Adrenal gland (tissue), 12 donors: ENCODE data around the gene FAM9B. TPM values are rescaled to one million over a fixed set of nuclear protein-coding genes. Genes with fewer than 3 reads are reported as not detected.

Experiments used
- DNase-seq, 7 donors: peaks; one replicate each; pipeline ENCODE4 v3.0.0-alpha.2; 2019 to 2020
- H3K27ac ChIP-seq, 5 donors: fragments of 200-600 bp; sonication (generic) in 4 of 5; 1 replicate in 3 of 5; 2 replicates in 2 of 5; pipeline versions ENCODE4 v1.5.1 to v1.8.0; 2016 to 2020; ENCODE audit warnings: mild to moderate bottlenecking in 1 of 5
- H3K27me3 ChIP-seq: fragments of 200-600 bp; 2 replicates; pipeline ENCODE4 v1.8.0; 2021
- H3K36me3 ChIP-seq, 2 donors: fragments of 200-600 bp; replicated peaks in 1 of 2; 1 replicate in 1 of 2; 2 replicates in 1 of 2; pipeline versions ENCODE4 v1.5.1 to v1.8.0; 2018 to 2022
- H3K4me1 ChIP-seq, 2 donors: fragments of 200-600 bp; replicated peaks in 1 of 2; 1 replicate in 1 of 2; 2 replicates in 1 of 2; pipeline versions ENCODE4 v1.5.1 to v1.8.0; 2018 to 2021
- H3K4me3 ChIP-seq, 4 donors: fragments of 200-600 bp; sonication (generic) in 3 of 4; one replicate each; pipeline ENCODE4 v1.5.1; 2016 to 2018
- H3K9me3 ChIP-seq, 3 donors: fragments of 200-600 bp; sonication (generic) in 1 of 3; replicated peaks in 1 of 3; 1 replicate in 2 of 3; 2 replicates in 1 of 3; pipeline versions ENCODE4 v1.5.1 to v1.8.0; 2016 to 2021
- CTCF ChIP-seq, 6 experiments: fragments of 450-650 bp in 4 of 6; fragments of 200-600 bp in 2 of 6; sonication (generic) in 1 of 6; IDR thresholded peaks; 1 replicate in 5 of 6; 2 replicates in 1 of 6; pipeline versions ENCODE4 v1.5.1 to v1.8.0; 2016 to 2021; ENCODE audit warnings: antibody characterized with exemption in 6 of 6, mild to moderate bottlenecking in 2 of 6, moderate library complexity in 1 of 6
- POLR2A ChIP-seq, 2 donors: fragments of 450-650 bp; IDR thresholded peaks; one replicate each; pipeline ENCODE4 v1.6.1; 2017; ENCODE audit warnings: antibody characterized with exemption in 2 of 2, mild to moderate bottlenecking in 2 of 2, moderate library complexity in 1 of 2
- WGBS, 4 donors: extraction: QIAGEN DNeasy Blood & Tissue Kit in 2 of 4; methylation state at CpG; one replicate each; pipeline versions ENCODE4 v1.1.5 to v1.1.7; 2013 to 2017; 5-methylcytosine and 5-hydroxymethylcytosine counted together
- intact Hi-C, 2 donors: fragments of 100-400 bp; cut with DNase I; formaldehyde crosslinking; loops; one replicate each; pipeline versions ENCODE4 v1.14.1 to v1.15.0; 2022 to 2023
- polyA plus RNA-seq, 3 donors: library from polyadenylated mRNA; stranded (reverse); fragments of 200-250 nt in 2 of 3; fragments of 350-450 nt in 1 of 3; fragmentation: Illumina TruSeq in 1 of 3; extraction: RNeasy Lipid Tissue Mini Kit (QIAGEN cat#74804) in 1 of 3; gene quantifications; one replicate each; pipeline ENCODE4 v1.2.3, GENCODE V29; 2013 to 2014
- total RNA-seq, 9 donors: library from RNA; depleted of rRNA in 4 of 9; stranded (reverse); fragments of >200 nt in 4 of 9; fragments of 120-200 nt in 1 of 9; fragmentation: NEBNext Ultra II Directional in 1 of 9; extraction: Animal tissue kit (Norgen Biotek cat#: 25700) in 1 of 9; gene quantifications; one replicate each; pipeline versions ENCODE4 v1.1.0 to v1.2.4, GENCODE V29; 2013 to 2023
- donor health status: healthy with polysubstance abuse.
- donor health status: Bipolar disorder and iron deficiency.
- donor health status: DM: yes; HTN: yes; CAD: no.
- donor health status: DM: no; HTN: no; CAD: no.
- donor health status: DM: no; HTN: no; CAD: no.
- donor health status: DM: yes; HTN: yes; CAD: no.

Gene FAM9B
- total and polyA plus RNA-seq, 12 donors = 0.44 to 0.56 (median 0.44) TPM; not detected in 9

GRCh38 chrX:8987672-8988250 lies 46.2 kb downstream of the FAM9B start:
- Histone ChIP-seq H3K4me3 (no peak overlapping the region), H3K9me3 (no peaks in the 10 kb centered on the region), H3K27me3 (no peaks in the 10 kb centered on the region), H3K4me1 (no peaks in the 10 kb centered on the region), H3K27ac (no peak overlapping the region), H3K36me3 (no peaks in the 10 kb centered on the region)
- intact Hi-C loops = no loop called here
- WGBS, 4 donors = 83 to 96% (median 91%) methylated on average over 2 to 6 of the region's 6 CpGs
- no peak for DNase-seq
- TF ChIP-seq CTCF (IDR thresholded peaks at IDR 0.05) (no peak), POLR2A (IDR thresholded peaks at IDR 0.05) (no peak)

GRCh38 chrX:8984231-8984630 lies 49.7 kb downstream of the FAM9B start:
- DNase-seq = no peak
- no peaks in the 10 kb centered on the region for H3K9me3 ChIP-seq
- H3K4me3 ChIP-seq = no peak overlapping the region
- H3K36me3 ChIP-seq = no peaks in the 10 kb centered on the region
- intact Hi-C loops = no loop called here
- H3K27ac ChIP-seq = no peak overlapping the region
- TF ChIP-seq POLR2A (IDR thresholded peaks at IDR 0.05) (no peak), CTCF (IDR thresholded peaks at IDR 0.05) (no peak)
- WGBS, 4 donors = 70 to 76% (median 73%) methylated on average over 2 of the region's 2 CpGs
- no peaks in the 10 kb centered on the region for H3K4me1 ChIP-seq
- H3K27me3 ChIP-seq = peaks cover 9% of the 10 kb centered on the region

GRCh38 chrX:8981723-8982122 lies 52.2 kb downstream of the FAM9B start:
- intact Hi-C loops = no loop called here
- no peaks in the 10 kb centered on the region for H3K36me3 ChIP-seq
- H3K27me3 ChIP-seq = peaks cover 9% of the 10 kb centered on the region
- H3K9me3 ChIP-seq = no peaks in the 10 kb centered on the region
- no peak for DNase-seq
- no peaks in the 10 kb centered on the region for H3K4me1 ChIP-seq
- 58 to 82% (median 65%) methylated on average over 1 to 2 of the region's 2 CpGs for WGBS, 4 donors
- no peak for TF ChIP-seq POLR2A (IDR thresholded peaks at IDR 0.05)
- TF ChIP-seq CTCF (IDR thresholded peaks at IDR 0.05) = no peak
- H3K27ac ChIP-seq = no peak overlapping the region
- H3K4me3 ChIP-seq = no peak overlapping the region

GRCh38 chrX:8980756-8981155 lies 53.2 kb downstream of the FAM9B start:
- no peak overlapping the region for H3K27ac ChIP-seq
- H3K4me1 ChIP-seq = no peaks in the 10 kb centered on the region
- H3K36me3 ChIP-seq = no peaks in the 10 kb centered on the region
- WGBS, 4 donors = 32 to 68% (median 50%) methylated on average over 1 of the region's 1 CpG
- intact Hi-C loops = no loop called here
- no peak for DNase-seq
- H3K4me3 ChIP-seq = no peak overlapping the region
- TF ChIP-seq POLR2A (IDR thresholded peaks at IDR 0.05) (no peak), CTCF (IDR thresholded peaks at IDR 0.05) (no peak)
- H3K27me3 ChIP-seq = peaks cover 9% of the 10 kb centered on the region
- no peaks in the 10 kb centered on the region for H3K9me3 ChIP-seq

Other genes with a start within 250 kb of the FAM9B start
- not detected for gene FAM9A, start 232.7 kb downstream of the FAM9B start, total RNA-seq
- not detected for gene FAM9A, start 232.7 kb downstream of the FAM9B start, polyA plus RNA-seq